H1 (cell line): ENCODE measurements around the gene APC2. TPM values are rescaled to one million over a fixed set of nuclear protein-coding genes. Genes with fewer than 3 reads are reported as not detected.

ENCODE experiments used
- CHD7 ChIP-seq: fragments of 300-600 bp; sonication (generic); IDR thresholded peaks from 2 replicates; pipeline ENCODE4 v1.7.1; 2012; ENCODE audit warnings: low read length, moderate library complexity, mild to moderate bottlenecking, inconsistent platforms; ENCODE audit not compliant: insufficient replicate concordance
- CREB1 ChIP-seq: IDR thresholded peaks from 2 replicates; pipeline ENCODE4 v1.6.1; 2012; ENCODE audit warnings: inconsistent platforms
- EP300 ChIP-seq, 2 experiments: IDR thresholded peaks; 1 replicate in 1 of 2; 2 replicates in 1 of 2; pipeline ENCODE4 v1.6.1; 2011 to 2012; ENCODE audit warnings: low read depth in 2 of 2, low read length in 2 of 2, mild to moderate bottlenecking in 2 of 2, borderline replicate concordance in 1 of 2, inconsistent platforms in 1 of 2, moderate library complexity in 1 of 2
- GABPA ChIP-seq: IDR thresholded peaks from 2 replicates; pipeline ENCODE4 v1.6.1; 2011; ENCODE audit warnings: mild to moderate bottlenecking, low read length, moderate library complexity, borderline replicate concordance; ENCODE audit not compliant: insufficient read depth
- NANOG ChIP-seq: IDR thresholded peaks from 2 replicates; pipeline ENCODE4 v1.6.1; 2011; ENCODE audit warnings: low read length, low read depth, mild to moderate bottlenecking, inconsistent platforms; ENCODE audit not compliant: insufficient read depth, poor library complexity, severe bottlenecking
- RAD21 ChIP-seq, 2 experiments: IDR thresholded peaks in 1 of 2; conservative IDR thresholded peaks in 1 of 2; 2 replicates each; pipeline ENCODE4 v1.6.1; 2011; ENCODE audit warnings: low read depth in 2 of 2, low read length in 2 of 2, improper control_type of control experiment in 1 of 2, inconsistent platforms in 1 of 2, mild to moderate bottlenecking in 1 of 2, moderate library complexity in 1 of 2
- SUZ12 ChIP-seq: fragments of 200-600 bp; sonication (generic); IDR thresholded peaks from 2 replicates; pipeline ENCODE4 v1.6.1; 2012; ENCODE audit warnings: mild to moderate bottlenecking, inconsistent platforms, low read length, moderate library complexity, mixed read lengths
- ZNF274 ChIP-seq: IDR thresholded peaks from 2 replicates; pipeline ENCODE4 v1.7.0; 2012; ENCODE audit warnings: low read length, borderline replicate concordance; ENCODE audit errors: extremely low read depth
- polyA plus RNA-seq, 7 experiments: library from polyadenylated mRNA; depleted of rRNA in 3 of 7; stranded (reverse) in 5 of 7; unstranded in 2 of 7; fragments of >200 nt in 5 of 7; fragments of 200-250 nt in 2 of 7; gene quantifications; 1 replicate in 5 of 7; 2 replicates in 1 of 7; 4 replicates in 1 of 7; pipeline versions ENCODE4 v1.2.1 to v1.2.3, GENCODE V29; 2011 to 2013; ENCODE audit warnings: missing spikeins in 2 of 7, mixed read lengths in 2 of 7
- total RNA-seq: library from RNA; stranded (reverse); fragmentation: NEBNext Ultra II Directional; extraction: Animal tissue kit (Norgen Biotek cat#: 25700); gene quantifications from 2 replicates; pipeline ENCODE4 v1.2.1, GENCODE V29; 2021

APC2 gene
- total and polyA plus RNA-seq, 2 of the 8 experiments (the other 6 are each of a cell fraction or from before 2014, with no cell fraction given), result 1.3 to 4.1 TPM

GRCh38 chr19:1471010-1471514 is 21.1 kb downstream of the APC2 start (continued):
- TF ChIP-seq EP300 (IDR thresholded peaks at IDR 0.05; ENCODE audit: borderline replicate concordance in 1 of 2, low read depth in 2 of 2, low read length in 2 of 2), result peak in 1 of 2 experiments; percentile 83; a peak in 1 of 3 replicates
- TF ChIP-seq SUZ12, result 0 out of 2 replicates have a peak, but pooled peaks have one; percentile 25
- no peak for TF ChIP-seq CHD7
- no peak for TF ChIP-seq RAD21 (IDR thresholded peaks at IDR 0.05 in 1 of 2, conservative IDR thresholded peaks at IDR 0.05 in 1 of 2; ENCODE audit: low read depth in 2 of 2, low read length in 2 of 2)
- TF ChIP-seq CREB1, result no peak
- TF ChIP-seq GABPA, result 0 out of 2 replicates have a peak, but pooled peaks have one; percentile 77
- no peak for TF ChIP-seq NANOG
- TF ChIP-seq ZNF274, result no peak
